Activated T-helper 1 cell treated with anti-CD3 and anti-CD28 coated beads, Interleukin-2, amount 50 U/mL, for 16 hours (primary cell): Measurements from ENCODE around the gene RBM38.

Experiments
- DNase-seq, 2 donors: peaks; one replicate each; pipeline ENCODE4 v3.0.0-alpha.2; 2020; ENCODE audit warnings: low read depth in 1 of 2, low spot score in 1 of 2

The RBM38 gene

GRCh38 chr20:57435498-57436222 is 44.5 kb downstream of the RBM38 start:
- no peak for DNase-seq

- no peak for DNase-seq
These were observed 45.0 kb downstream of the RBM38 start for GRCh38 chr20:57436223-57436545.

DNA sequence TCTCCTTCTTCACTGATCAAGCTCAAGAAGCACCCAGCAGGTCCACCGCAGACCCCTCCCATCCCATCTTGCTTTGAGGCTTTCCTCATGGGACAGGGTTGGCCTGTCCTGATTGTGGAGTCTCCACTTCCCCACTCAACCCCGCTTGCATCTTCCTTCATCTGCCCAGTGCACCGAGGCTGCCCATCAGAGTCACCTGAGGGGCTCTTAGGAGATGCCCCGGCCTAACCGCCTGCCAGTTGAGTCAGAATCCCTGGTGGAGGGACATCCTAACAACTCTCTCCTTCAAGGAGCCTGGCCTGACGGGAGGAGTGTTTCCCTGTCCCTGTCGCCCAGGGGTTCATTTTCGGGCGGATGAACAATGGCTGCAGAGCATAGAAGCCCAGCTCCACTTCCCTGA is 46.1 kb downstream of the RBM38 start:
- no peak for DNase-seq

GRCh38 chr20:57437672-57438330 is 46.6 kb downstream of the RBM38 start:
- DNase-seq: no peak

- DNase-seq: no peak
These were observed 47.4 kb downstream of the RBM38 start for GRCh38 chr20:57438552-57438951.

- no peak for DNase-seq
These were observed 48.2 kb downstream of the RBM38 start for GRCh38 chr20:57439432-57439831.

DNA sequence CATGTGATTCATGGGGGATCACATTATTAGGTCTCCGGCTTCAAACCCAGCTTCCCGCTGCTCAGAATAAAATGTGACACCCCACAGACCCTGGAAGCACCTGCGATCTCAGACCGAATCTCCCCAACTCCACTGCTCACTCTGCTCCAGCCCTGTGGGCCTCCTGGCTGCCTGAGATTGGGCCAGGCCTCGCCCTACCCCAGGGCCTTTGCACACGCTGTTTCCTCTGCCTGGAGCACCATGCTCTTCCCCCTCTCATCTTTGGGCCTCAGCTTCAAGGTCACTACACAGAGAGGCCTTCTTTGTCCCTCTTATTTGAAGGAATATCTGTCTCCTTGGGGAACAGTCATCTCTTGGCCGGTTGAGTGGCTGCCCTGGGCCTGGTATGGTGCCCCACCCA is 48.8 kb downstream of the RBM38 start:
- DNase-seq: no peak

- no peak for DNase-seq
These were observed 49.7 kb downstream of the RBM38 start for GRCh38 chr20:57440678-57441509.

- no peak for DNase-seq
These were observed 50.4 kb downstream of the RBM38 start for GRCh38 chr20:57441510-57442154.

GRCh38 chr20:57442158-57442887 is 51.1 kb downstream of the RBM38 start:
- DNase-seq: no peak

GRCh38 chr20:57442888-57443239 is 51.7 kb downstream of the RBM38 start:
- no peak for DNase-seq

- DNase-seq: no peak
These were observed 52.4 kb downstream of the RBM38 start for GRCh38 chr20:57443349-57444265.

GRCh38 chr20:57444394-57445048 is 53.3 kb downstream of the RBM38 start:
- DNase-seq: no peak

GRCh38 chr20:57445298-57445697 is 54.1 kb downstream of the RBM38 start:
- no peak for DNase-seq

GRCh38 chr20:57445774-57446173 is 54.6 kb downstream of the RBM38 start:
- DNase-seq: no peak

DNA sequence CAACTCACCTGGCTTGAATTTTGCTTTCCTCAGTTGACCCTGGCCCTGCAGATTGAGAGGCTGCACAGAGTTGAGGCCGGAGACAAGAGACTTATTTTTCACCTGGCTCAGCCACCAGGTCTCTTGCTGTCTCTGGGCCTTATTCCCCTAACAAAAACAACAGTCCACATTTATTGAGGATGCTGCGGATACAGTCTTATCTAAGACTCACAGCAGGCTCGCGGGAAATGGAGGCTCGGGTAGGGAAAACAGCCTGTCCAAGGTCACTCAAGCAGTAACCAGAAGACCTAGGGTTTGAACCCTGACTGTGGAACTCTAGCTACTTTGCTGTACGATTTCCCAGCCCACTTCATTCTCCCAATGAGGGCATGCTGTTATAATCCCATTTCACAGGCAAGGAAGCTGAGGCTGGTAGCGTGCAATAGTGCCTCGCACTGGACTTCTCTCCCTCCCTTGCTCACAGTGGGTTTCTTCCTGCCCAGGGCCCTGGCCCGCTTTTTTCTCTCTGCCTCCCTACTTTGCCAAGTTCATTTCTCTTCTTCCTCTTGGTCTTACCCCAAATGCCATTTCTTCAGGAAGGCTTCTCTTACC is 57.7 kb downstream of the RBM38 start:
- DNase-seq: no peak

DNA sequence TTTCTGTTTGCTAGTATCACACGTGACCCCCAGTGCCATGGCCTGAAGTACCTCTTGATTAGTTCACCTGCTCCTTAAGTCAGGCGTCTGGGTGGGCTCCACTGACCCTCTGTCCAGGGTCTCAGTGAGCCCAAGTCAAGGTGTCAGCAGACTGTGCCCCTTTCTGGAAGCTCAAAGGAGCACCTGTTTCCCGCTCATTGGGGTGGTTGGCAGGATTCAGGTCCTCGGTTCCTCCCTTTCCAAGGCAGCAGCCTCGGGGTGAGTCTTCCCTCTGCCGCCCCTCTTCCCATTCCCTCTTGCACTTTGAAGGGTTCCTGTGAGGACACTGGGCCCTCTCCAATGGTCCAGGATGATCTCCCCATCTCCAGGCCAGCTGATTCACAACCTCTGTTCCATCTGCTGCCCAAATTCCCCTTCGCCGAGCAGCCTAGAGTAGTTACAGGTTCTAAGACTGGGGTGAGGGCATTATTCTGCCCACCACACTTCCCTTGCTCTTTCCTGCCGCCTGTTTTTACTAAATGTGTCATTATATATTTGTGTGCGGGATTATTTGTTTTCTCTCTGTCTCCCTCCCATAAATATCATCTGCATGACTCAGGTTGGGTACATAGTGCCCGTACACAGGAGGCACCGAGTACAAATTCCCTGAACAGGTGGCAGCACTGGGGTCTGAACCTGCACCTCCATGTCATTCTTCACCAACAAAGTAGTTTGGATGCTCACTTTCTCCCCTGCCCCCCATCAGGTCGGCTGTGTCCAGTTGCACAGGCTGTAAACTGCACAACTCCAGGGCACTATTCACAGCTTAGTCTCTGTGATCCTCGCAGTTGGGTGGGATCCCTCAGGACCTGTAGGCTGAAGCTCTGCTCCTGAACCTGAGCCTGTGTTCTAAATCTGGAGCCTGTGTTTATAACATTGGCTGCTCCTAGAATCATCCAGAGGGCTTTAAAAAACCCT is 58.5 kb downstream of the RBM38 start:
- no peak for DNase-seq

DNA sequence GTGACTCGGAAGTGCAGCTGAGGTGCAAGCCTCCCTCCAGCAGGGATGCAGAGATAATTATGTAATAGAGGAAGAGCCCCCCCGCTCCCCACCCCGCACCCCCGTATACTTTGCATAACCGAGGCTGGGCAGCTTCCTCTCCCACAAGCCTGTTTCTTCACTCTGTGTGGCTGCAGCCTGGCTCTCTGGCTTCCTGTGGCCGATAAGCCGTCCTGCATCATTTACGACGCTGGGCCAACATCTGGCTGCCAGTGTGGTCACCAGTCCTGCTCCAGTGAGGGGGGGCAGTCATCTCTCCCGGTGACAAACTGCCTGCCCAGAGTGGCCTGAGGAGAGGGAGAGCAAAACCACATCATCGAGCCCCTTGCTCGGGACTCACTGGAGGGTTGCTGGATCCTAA is 59.2 kb downstream of the RBM38 start:
- no peak for DNase-seq
